ENCODE measurements around the gene DNAJC1.
"Not testable (repeated sequence)": the region's sequence is repeated elsewhere in the genome, so short reads cannot be mapped to it uniquely, and the experiment has no call there.

DNAJC1 gene

DNA sequence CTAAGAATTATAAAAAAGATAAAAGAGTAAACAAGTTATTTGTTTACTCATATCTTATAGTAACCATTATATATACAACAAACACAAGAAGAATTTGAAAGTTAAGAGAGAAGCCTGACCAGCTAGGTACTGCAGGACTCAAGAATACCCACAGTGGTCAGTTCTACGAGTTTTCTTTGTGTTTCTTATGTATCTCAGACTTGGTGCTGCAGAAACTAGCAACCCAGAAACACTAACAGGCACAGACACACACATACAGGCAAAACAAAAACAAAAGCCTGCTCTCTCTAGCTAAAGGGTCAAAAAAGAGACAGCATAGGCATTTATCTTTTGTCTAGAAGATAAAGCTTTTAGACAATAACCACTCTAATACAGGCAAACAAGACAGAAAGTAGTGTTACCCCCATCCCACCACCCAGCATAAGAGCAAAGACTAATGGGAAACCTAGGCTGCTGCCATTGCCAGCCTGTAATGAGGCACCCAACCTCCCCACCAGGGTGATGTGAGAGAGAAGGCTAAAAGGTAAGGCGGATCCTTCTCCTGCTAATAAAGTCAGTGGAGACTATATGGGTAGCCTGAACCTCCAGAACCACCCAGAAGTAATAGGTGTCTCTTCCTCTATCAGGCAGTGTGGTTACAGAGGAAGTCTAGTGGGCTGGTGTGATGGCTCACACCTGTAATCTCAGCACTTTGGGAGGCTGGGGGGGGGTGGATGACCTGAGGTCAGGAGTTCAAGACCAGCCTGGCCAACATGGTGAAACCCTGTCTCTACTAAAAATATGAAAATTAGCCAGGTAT, 113.9 kb downstream of the DNAJC1 start:
- H3K4me3 ChIP-seq: no peak overlapping the region
- TF ChIP-seq, protein P1, sequence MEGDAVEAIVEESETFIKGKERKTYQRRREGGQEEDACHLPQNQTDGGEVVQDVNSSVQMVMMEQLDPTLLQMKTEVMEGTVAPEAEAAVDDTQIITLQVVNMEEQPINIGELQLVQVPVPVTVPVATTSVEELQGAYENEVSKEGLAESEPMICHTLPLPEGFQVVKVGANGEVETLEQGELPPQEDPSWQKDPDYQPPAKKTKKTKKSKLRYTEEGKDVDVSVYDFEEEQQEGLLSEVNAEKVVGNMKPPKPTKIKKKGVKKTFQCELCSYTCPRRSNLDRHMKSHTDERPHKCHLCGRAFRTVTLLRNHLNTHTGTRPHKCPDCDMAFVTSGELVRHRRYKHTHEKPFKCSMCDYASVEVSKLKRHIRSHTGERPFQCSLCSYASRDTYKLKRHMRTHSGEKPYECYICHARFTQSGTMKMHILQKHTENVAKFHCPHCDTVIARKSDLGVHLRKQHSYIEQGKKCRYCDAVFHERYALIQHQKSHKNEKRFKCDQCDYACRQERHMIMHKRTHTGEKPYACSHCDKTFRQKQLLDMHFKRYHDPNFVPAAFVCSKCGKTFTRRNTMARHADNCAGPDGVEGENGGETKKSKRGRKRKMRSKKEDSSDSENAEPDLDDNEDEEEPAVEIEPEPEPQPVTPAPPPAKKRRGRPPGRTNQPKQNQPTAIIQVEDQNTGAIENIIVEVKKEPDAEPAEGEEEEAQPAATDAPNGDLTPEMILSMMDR (IDR thresholded peaks at IDR 0.05): no peak
- H3K27ac ChIP-seq: no peak overlapping the region
- no peak for DNase-seq (ENCODE audit: low spot score)

DNA sequence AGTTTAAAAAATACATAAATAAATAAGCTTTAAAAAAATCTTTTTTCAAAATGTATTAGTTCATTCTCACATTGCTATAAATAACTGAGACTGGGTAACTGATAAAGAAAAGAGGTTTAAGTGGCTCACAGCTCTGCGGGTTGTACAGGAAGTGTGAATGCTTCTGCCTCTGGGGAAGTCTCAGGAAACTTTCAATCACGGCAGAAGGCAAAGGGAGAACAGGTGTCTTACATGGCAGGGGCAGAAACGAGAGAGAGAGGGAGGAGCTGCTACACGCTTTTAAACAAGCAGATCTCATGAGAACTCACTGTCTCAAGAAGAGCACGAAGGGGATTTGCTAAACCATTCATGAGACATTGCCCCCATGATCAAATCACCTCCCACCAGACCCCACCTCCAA, 114.6 kb downstream of the DNAJC1 start:
- Histone ChIP-seq H3K4me3 (no peak overlapping the region), H3K27ac (no peak overlapping the region)
- TF ChIP-seq, protein P1 (IDR thresholded peaks at IDR 0.05): no peak
- DNase-seq (ENCODE audit: low spot score): no peak

DNA sequence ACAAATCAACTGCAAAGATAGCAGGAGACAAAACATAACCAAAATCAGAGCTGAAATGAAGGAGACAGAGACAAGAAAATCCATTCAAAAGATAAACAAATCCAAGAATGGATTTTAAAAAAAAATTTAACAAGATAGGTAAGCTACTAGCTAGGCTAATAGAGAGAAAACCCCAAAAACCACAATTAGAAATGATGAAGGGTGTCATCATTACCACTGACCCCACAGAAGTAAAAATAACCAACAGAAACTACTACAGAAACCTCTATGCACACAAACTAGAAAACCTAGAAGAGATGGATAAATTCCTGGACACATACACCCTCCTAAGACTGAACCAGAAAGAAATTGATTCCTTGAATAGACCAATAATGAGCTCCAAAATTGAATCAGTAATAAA, 117.6 kb downstream of the DNAJC1 start:
- DNase-seq (ENCODE audit: low spot score): no peak
- TF ChIP-seq, protein P1 (IDR thresholded peaks at IDR 0.05): no peak
- no peak overlapping the region for H3K4me3 ChIP-seq
- no peak overlapping the region for H3K27ac ChIP-seq

DNA sequence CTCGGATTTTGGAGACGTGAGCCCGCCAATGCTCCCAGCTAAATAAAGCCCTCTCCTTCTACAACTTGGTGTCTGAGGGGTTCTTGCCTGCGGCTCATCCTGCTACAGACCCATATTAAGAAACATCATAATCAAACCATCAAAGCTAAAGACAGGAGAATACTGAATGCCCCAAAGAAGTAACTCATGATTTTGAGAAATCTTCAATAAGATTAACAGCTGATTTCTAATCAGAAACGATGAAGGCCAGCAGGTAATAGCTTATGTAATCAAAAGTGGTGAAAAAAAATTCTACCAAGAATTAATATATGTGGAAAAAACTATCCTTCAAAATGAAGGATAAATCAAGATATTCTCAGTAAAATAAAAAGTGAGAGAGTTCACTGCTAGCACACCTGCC, 130.3 kb downstream of the DNAJC1 start:
- Histone ChIP-seq H3K4me3 (no peak overlapping the region), H3K27ac (no peak overlapping the region)
- no peak for DNase-seq (ENCODE audit: low spot score)
- TF ChIP-seq, protein P1 (IDR thresholded peaks at IDR 0.05): no peak

DNA sequence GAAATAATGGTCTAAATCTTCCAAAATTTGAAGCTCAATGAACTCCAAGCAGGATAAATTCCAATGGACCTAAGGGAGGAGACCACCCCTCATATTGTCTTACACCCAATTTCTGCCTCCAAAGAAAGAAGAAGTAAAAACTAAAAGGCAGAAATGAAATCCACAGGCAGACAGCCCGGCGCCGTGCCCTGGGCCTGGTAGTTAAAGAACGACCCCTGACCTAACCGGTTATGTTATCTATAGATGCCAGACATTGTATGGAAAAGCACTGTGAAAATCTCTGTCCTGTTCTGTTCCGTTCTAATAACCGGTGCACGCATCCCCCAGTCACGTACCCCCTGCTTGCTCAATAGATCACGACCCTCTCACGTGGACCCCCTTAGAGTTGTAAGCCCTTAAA, 130.8 kb downstream of the DNAJC1 start:
- not testable (repeated sequence) for DNase-seq (ENCODE audit: low spot score); H3K27ac ChIP-seq; H3K4me3 ChIP-seq

DNA sequence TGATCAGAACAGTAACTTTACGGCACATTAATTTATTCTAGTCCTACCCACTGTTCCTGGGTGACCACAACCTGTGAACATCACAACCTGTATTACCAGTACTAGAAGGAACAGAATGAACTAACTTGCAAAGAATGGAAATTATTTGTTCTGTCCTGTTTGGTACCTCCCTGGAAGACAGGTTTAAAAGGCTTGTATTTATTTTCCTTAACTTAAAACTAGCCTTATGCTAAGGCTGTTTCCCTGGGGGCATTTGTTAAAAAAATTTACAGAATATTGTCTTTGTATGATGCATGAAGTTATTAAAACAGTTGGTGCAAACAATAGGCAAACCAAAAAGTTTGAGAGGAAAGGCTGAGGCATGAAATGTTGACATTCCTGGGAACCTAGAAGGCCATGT, 132.7 kb downstream of the DNAJC1 start:
- TF ChIP-seq, protein P1 (IDR thresholded peaks at IDR 0.05): no peak
- DNase-seq (ENCODE audit: low spot score): no peak
- Histone ChIP-seq H3K27ac (no peak overlapping the region), H3K4me3 (no peak overlapping the region)

DNA sequence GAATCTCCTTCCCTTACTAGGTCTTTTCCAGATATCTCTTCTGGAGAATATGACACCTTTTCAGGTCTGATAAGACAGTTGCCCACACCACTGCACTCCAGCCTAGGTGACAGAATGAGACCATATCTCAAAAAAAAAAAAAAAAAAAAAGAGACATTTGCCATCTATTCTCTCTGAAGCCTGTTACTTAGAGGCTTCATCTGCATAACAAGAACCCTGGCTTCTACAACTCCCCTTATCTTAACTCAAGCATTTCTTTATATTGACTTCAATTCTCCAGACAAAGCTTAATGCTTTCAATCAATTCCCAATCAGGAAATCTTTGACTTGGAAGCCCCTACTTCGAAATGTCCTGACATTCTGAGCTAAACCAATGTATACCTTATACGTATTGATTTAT, 134.4 kb downstream of the DNAJC1 start:
- DNase-seq (ENCODE audit: low spot score); H3K27ac ChIP-seq; H3K4me3 ChIP-seq: not testable (repeated sequence)

DNA sequence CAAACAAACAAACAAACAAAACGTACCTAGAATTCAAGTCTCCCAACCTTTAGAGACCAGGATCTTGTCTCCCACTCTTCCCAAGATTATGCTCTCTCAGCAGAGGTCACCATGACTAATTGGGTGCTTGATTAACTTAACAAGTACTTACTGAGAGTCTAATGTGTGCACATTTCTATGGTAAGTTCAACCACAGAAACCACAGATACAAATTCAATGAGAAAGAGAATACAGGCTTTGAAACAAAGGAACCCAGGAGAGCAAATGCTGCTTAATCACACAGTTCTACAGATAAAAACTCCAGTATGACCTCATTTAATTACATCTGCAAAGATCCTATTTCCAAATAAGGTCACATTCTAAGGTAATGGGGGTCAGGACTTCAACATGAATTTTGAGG, 142.8 kb downstream of the DNAJC1 start:
- no peak overlapping the region for H3K27ac ChIP-seq
- TF ChIP-seq, protein P1 (IDR thresholded peaks at IDR 0.05): no peak
- H3K4me3 ChIP-seq: no peak overlapping the region
- no peak for DNase-seq (ENCODE audit: low spot score)
